ENCODE data around the gene CPM.

Gene CPM

DNA sequence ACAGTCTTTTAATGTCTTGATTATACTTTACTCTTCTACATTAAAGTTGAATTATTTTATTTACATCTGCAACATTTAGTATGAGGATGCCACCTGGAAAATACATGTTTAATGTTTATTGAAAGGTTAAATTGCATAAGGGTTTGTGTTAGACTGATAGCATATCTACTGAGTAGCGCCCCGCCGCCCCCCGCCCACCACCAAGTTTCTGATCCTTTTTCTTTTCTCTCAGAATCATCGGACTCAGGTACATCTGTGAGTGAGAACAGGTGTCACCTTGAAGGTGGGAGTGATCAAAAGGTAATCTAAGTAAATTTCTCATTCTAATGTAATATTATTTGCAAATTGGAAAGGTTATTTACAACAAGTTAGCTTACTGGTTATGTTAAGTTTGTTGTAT, 108.8 kb downstream of the CPM start:
- TF ChIP-seq TAF1 (IDR thresholded peaks at IDR 0.05; ENCODE audit: borderline replicate concordance, insufficient read depth, low read length) (no peak), POLR2AphosphoS5 (IDR thresholded peaks at IDR 0.05; ENCODE audit: low read depth, low read length) (no peak), FOXP2 (optimal IDR thresholded peaks at IDR 0.05; ENCODE audit: borderline replicate concordance, extremely low read depth, extremely low read length, insufficient read depth) (no peak), SIN3A (IDR thresholded peaks at IDR 0.05; ENCODE audit: borderline replicate concordance, insufficient read depth, low read length) (no peak)
- TF ChIP-seq, protein P1, sequence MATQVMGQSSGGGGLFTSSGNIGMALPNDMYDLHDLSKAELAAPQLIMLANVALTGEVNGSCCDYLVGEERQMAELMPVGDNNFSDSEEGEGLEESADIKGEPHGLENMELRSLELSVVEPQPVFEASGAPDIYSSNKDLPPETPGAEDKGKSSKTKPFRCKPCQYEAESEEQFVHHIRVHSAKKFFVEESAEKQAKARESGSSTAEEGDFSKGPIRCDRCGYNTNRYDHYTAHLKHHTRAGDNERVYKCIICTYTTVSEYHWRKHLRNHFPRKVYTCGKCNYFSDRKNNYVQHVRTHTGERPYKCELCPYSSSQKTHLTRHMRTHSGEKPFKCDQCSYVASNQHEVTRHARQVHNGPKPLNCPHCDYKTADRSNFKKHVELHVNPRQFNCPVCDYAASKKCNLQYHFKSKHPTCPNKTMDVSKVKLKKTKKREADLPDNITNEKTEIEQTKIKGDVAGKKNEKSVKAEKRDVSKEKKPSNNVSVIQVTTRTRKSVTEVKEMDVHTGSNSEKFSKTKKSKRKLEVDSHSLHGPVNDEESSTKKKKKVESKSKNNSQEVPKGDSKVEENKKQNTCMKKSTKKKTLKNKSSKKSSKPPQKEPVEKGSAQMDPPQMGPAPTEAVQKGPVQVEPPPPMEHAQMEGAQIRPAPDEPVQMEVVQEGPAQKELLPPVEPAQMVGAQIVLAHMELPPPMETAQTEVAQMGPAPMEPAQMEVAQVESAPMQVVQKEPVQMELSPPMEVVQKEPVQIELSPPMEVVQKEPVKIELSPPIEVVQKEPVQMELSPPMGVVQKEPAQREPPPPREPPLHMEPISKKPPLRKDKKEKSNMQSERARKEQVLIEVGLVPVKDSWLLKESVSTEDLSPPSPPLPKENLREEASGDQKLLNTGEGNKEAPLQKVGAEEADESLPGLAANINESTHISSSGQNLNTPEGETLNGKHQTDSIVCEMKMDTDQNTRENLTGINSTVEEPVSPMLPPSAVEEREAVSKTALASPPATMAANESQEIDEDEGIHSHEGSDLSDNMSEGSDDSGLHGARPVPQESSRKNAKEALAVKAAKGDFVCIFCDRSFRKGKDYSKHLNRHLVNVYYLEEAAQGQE (IDR thresholded peaks at IDR 0.05; ENCODE audit: insufficient read depth in 1 of 2, low read depth in 2 of 2, low read length in 2 of 2), result no peak

DNA sequence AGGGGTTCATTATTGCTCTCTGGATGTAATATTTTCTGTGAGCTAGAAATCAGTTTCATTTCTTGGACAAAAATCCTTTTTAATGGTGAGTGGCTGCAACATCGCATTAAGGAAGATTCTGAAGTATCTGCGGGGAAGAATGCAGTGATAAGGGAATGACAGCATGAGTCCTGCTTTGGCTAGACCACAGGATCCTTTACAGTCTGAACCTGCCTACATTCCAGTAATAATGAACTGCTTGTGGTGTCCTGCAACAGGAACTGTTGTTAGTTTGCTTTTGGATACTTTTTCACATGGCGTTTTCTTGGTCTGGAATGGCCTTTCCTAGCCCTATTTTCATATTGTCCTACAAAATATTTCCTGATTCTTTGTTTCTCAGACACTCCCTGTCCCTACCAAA, 109.3 kb downstream of the CPM start:
- TF ChIP-seq, protein P1 (IDR thresholded peaks at IDR 0.05; ENCODE audit: insufficient read depth in 1 of 2, low read depth in 2 of 2, low read length in 2 of 2), result no peak
- TF ChIP-seq TAF1 (IDR thresholded peaks at IDR 0.05; ENCODE audit: borderline replicate concordance, insufficient read depth, low read length) (no peak), SIN3A (IDR thresholded peaks at IDR 0.05; ENCODE audit: borderline replicate concordance, insufficient read depth, low read length) (no peak), FOXP2 (optimal IDR thresholded peaks at IDR 0.05; ENCODE audit: borderline replicate concordance, extremely low read depth, extremely low read length, insufficient read depth) (no peak), POLR2AphosphoS5 (IDR thresholded peaks at IDR 0.05; ENCODE audit: low read depth, low read length) (no peak)

DNA sequence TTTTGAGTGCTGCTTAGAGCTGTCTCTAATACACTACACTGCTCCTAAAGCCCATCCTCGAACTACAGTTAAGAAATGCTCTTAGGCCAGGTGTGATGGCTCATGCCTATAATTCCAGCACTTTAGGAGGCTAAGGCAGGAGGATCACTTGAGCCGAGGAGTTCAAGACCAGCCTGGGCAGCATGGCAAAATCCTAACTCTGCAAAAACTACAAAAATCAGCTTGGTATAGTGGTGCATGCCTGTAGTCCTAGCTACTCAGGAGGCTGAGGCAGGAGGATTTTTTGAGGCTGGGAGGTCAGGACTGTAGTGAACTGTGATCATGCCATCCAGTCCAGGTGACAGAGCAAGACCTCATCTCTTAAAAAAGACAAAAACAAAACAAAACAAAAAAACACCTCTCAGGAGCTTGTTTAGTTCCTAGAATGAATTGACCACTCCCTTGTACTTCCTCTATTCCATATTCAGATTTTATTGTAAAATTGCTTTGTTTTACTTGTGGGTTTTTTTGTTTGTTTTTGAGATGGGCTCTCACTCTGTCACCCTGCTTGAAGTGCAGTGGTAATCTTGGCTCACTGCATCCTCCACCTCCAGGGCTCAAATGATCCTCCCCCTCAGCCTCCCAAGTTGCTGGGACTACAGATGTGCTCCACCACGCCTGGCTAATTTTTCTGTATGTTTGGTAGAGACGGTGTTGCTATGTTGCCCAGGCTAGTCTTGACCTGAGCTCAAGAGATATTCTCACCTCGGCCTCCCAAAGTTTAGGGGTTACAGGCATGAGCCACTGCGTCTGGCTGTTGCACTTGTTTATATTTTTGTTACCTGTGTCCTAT, 111.4 kb downstream of the CPM start:
- TF ChIP-seq FOXP2 (optimal IDR thresholded peaks at IDR 0.05; ENCODE audit: borderline replicate concordance, extremely low read depth, extremely low read length, insufficient read depth) (no peak), SIN3A (IDR thresholded peaks at IDR 0.05; ENCODE audit: borderline replicate concordance, insufficient read depth, low read length) (no peak), TAF1 (IDR thresholded peaks at IDR 0.05; ENCODE audit: borderline replicate concordance, insufficient read depth, low read length) (no peak), POLR2AphosphoS5 (IDR thresholded peaks at IDR 0.05; ENCODE audit: low read depth, low read length) (no peak)
- TF ChIP-seq, protein P1 (IDR thresholded peaks at IDR 0.05; ENCODE audit: insufficient read depth in 1 of 2, low read depth in 2 of 2, low read length in 2 of 2), result no peak

DNA sequence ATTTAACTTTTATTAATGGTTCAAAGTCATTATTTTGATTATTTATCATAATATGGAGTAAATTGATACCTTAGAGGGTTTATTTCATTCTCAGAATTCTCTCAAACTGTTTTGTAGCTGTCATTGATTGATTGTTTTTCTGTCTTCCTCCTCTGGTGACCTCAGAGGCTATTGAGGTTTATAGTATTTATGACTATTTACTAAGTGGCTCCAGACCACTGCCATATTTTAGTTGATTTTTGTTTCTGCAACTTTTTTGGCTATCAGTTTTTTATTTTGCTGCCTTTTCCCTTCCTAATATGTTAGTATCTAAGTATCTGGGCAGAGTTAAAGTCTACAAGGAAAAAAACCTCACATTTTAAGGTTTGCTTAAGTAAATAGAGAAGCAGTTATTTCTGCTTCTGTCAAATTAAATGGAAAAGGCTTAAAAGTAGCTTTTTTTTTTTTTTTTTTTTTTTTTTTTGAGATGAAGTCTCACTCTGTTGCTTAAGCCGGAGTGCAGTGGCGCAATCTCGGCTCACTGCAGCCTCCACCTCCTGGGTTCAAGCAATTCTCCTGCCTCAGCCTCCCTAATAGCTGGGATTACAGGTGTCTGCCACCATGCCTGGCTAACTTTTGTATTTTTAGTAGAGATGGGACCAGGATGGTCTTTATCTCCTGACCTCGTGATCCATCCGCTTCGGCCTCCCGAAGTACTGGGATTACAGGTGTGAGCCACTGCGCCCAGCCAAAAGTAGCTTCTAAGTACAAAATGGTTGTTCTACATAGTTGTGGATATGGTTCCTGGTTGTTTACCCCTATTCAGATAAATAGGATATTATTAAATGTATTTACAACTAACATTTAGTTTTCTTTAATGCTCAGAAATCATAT, 116.8 kb downstream of the CPM start:
- TF ChIP-seq, protein P1 (IDR thresholded peaks at IDR 0.05; ENCODE audit: insufficient read depth in 1 of 2, low read depth in 2 of 2, low read length in 2 of 2), result no peak
- TF ChIP-seq POLR2AphosphoS5 (IDR thresholded peaks at IDR 0.05; ENCODE audit: low read depth, low read length) (no peak), SIN3A (IDR thresholded peaks at IDR 0.05; ENCODE audit: borderline replicate concordance, insufficient read depth, low read length) (no peak), TAF1 (IDR thresholded peaks at IDR 0.05; ENCODE audit: borderline replicate concordance, insufficient read depth, low read length) (no peak), FOXP2 (optimal IDR thresholded peaks at IDR 0.05; ENCODE audit: borderline replicate concordance, extremely low read depth, extremely low read length, insufficient read depth) (no peak)

All from PFSK-1 (cell line).